ENCODE data around the gene AZGP1. TPM values are rescaled to one million over a fixed set of nuclear protein-coding genes. Genes with fewer than 3 reads are reported as not detected.
"Not testable (repeated sequence)": the region's sequence is repeated elsewhere in the genome, so short reads cannot be mapped to it uniquely, and the experiment has no call there.

Gene AZGP1
- total RNA-seq, 3 donors from 2014 or later (not counting 1 experiment from before 2014, with no cell fraction given) = not detected

GRCh38 chr7:99987846-99988245 lies 12.0 kb upstream of the AZGP1 start:
- TF ChIP-seq CTCF (IDR thresholded peaks at IDR 0.05) = no peak
- Mint-ChIP-seq H3K27me3 (ENCODE audit: low read depth in 2 of 2) (peaks cover 0 to 18% of the 10 kb centered on the region in 2 donors), H3K36me3 (no peaks in the 10 kb centered on the region), H3K4me1 (no peaks in the 10 kb centered on the region), H3K27ac (no peak overlapping the region), H3K4me3 (no peak overlapping the region), H3K9me3 (no peaks in the 10 kb centered on the region)
- no peak overlapping the region for H3K27ac ChIP-seq (ENCODE audit: low read length)
- H3K27me3 ChIP-seq (ENCODE audit: control insufficient read depth, insufficient read depth, low read length) = no peaks in the 10 kb centered on the region
- H3K4me3 ChIP-seq (ENCODE audit: low read length) = no peak overlapping the region
- intact Hi-C loops (cut with micrococcal nuclease) = no loop called here
- peaks cover 5% of the 10 kb centered on the region for H3K4me1 ChIP-seq (ENCODE audit: control insufficient read depth, insufficient read depth, low read length)
- no peaks in the 10 kb centered on the region for H3K9me3 ChIP-seq (ENCODE audit: control insufficient read depth, insufficient read depth, low read length)
- H3K36me3 ChIP-seq (ENCODE audit: control insufficient read depth, insufficient read depth, low read length) = no peaks in the 10 kb centered on the region
- 84% methylated on average over 5 of the region's 5 CpGs for WGBS (ENCODE audit: insufficient coverage)
- ATAC-seq (no peak), DNase-seq (no peak)

- H3K9me3 ChIP-seq (ENCODE audit: control insufficient read depth, insufficient read depth, low read length); intact Hi-C loops (cut with micrococcal nuclease); H3K4me3 ChIP-seq (ENCODE audit: low read length); H3K4me1 ChIP-seq (ENCODE audit: control insufficient read depth, insufficient read depth, low read length); H3K36me3 ChIP-seq (ENCODE audit: control insufficient read depth, insufficient read depth, low read length); H3K27me3 ChIP-seq (ENCODE audit: control insufficient read depth, insufficient read depth, low read length); H3K27ac ChIP-seq (ENCODE audit: low read length); H3K9me3 Mint-ChIP-seq; DNase-seq; ATAC-seq; H3K4me3 Mint-ChIP-seq; H3K36me3 Mint-ChIP-seq; H3K4me1 Mint-ChIP-seq; H3K27ac Mint-ChIP-seq: not testable (repeated sequence)
- WGBS (ENCODE audit: insufficient coverage) = 87% methylated on average over 13 of the region's 14 CpGs
- peaks cover 0 to 18% of the 10 kb centered on the region in 2 donors for H3K27me3 Mint-ChIP-seq (ENCODE audit: low read depth in 2 of 2)
Observed at GRCh38 chr7:99987306-99987705, 11.5 kb upstream of the AZGP1 start.

- H3K4me3 ChIP-seq (ENCODE audit: low read length) = no peak overlapping the region
- no peaks in the 10 kb centered on the region for H3K27me3 ChIP-seq (ENCODE audit: control insufficient read depth, insufficient read depth, low read length)
- ATAC-seq (no peak), DNase-seq (no peak)
- Mint-ChIP-seq H3K4me1 (peaks cover 0 to 4% of the 10 kb centered on the region in 2 donors), H3K36me3 (no peaks in the 10 kb centered on the region), H3K4me3 (no peak overlapping the region), H3K9me3 (no peaks in the 10 kb centered on the region), H3K27ac (no peak overlapping the region), H3K27me3 (ENCODE audit: low read depth in 2 of 2) (peaks cover 4 to 18% of the 10 kb centered on the region in 2 donors)
- no peak for TF ChIP-seq CTCF (IDR thresholded peaks at IDR 0.05)
- H3K4me1 ChIP-seq (ENCODE audit: control insufficient read depth, insufficient read depth, low read length) = peaks cover 3% of the 10 kb centered on the region
- no peak overlapping the region for H3K27ac ChIP-seq (ENCODE audit: low read length)
- WGBS (ENCODE audit: insufficient coverage) = 78% methylated on average over 2 of the region's 2 CpGs
- H3K36me3 ChIP-seq (ENCODE audit: control insufficient read depth, insufficient read depth, low read length) = no peaks in the 10 kb centered on the region
- no peaks in the 10 kb centered on the region for H3K9me3 ChIP-seq (ENCODE audit: control insufficient read depth, insufficient read depth, low read length)
- intact Hi-C loops (cut with micrococcal nuclease) = no loop called here
Observed at GRCh38 chr7:99984593-99984992, 8.8 kb upstream of the AZGP1 start.

GRCh38 chr7:99981066-99981465 lies 5.2 kb upstream of the AZGP1 start:
- H3K9me3 Mint-ChIP-seq; H3K4me1 ChIP-seq (ENCODE audit: control insufficient read depth, insufficient read depth, low read length); H3K9me3 ChIP-seq (ENCODE audit: control insufficient read depth, insufficient read depth, low read length); H3K36me3 ChIP-seq (ENCODE audit: control insufficient read depth, insufficient read depth, low read length); DNase-seq; H3K36me3 Mint-ChIP-seq; H3K27me3 ChIP-seq (ENCODE audit: control insufficient read depth, insufficient read depth, low read length); H3K4me3 ChIP-seq (ENCODE audit: low read length); intact Hi-C loops (cut with micrococcal nuclease); H3K4me1 Mint-ChIP-seq; ATAC-seq; H3K27ac Mint-ChIP-seq; H3K4me3 Mint-ChIP-seq; H3K27ac ChIP-seq (ENCODE audit: low read length): not testable (repeated sequence)
- peaks cover 16 to 23% of the 10 kb centered on the region in 2 donors for H3K27me3 Mint-ChIP-seq (ENCODE audit: low read depth in 2 of 2)
- WGBS (ENCODE audit: insufficient coverage) = 88% methylated on average over 5 of the region's 7 CpGs

- H3K4me1 ChIP-seq (ENCODE audit: control insufficient read depth, insufficient read depth, low read length); H3K4me3 Mint-ChIP-seq; H3K27ac ChIP-seq (ENCODE audit: low read length); H3K27me3 ChIP-seq (ENCODE audit: control insufficient read depth, insufficient read depth, low read length); H3K27ac Mint-ChIP-seq; H3K4me1 Mint-ChIP-seq; intact Hi-C loops (cut with micrococcal nuclease); H3K9me3 Mint-ChIP-seq; H3K4me3 ChIP-seq (ENCODE audit: low read length); DNase-seq; H3K9me3 ChIP-seq (ENCODE audit: control insufficient read depth, insufficient read depth, low read length); H3K36me3 Mint-ChIP-seq; H3K36me3 ChIP-seq (ENCODE audit: control insufficient read depth, insufficient read depth, low read length): not testable (repeated sequence)
- peak in 1 of 3 donors; percentile 69 for ATAC-seq
- H3K27me3 Mint-ChIP-seq (ENCODE audit: low read depth in 2 of 2) = peaks cover 22 to 28% of the 10 kb centered on the region in 2 donors
- 66% methylated on average over 4 of the region's 4 CpGs for WGBS (ENCODE audit: insufficient coverage)
Observed at GRCh38 chr7:99980448-99980872, 4.6 kb upstream of the AZGP1 start.

All from natural killer cell (primary cell).